GM12878 (cell line): Measurements from ENCODE around the gene TNXB. TPM values are rescaled to one million over a fixed set of nuclear protein-coding genes. Genes with fewer than 3 reads are reported as not detected.

Source experiments
- ATAC-seq: fragments of 200-7000 bp; cut with Tn5 transposase; 3 replicates; pipeline ENCODE4 v1.9.1; 2020; ENCODE audit warnings: mild to moderate bottlenecking, moderate library complexity
- BruUV-seq: library from RNA; stranded (reverse); fragments of 400-500 nt; replicated peaks from 2 replicates; lab custom pipeline; 2021; lab: Mats Ljungman, UMichigan
- CTCF ChIA-PET: fragments of 300-600 bp; sonication (Branson Sonifier 250); formaldehyde crosslinking; extraction: SDS; loops from one replicate; lab custom pipeline; 2021; ENCODE audit warnings: inconsistent platforms; lab: Yijun Ruan, JAX
- POLR2A ChIA-PET: fragments of 350-600 bp; formaldehyde crosslinking; extraction: SDS; loops from one replicate; lab custom pipeline; 2021; ENCODE audit warnings: inconsistent platforms; lab: Charles Lee
- RAD21 ChIA-PET: fragments of 300-600 bp; sonication (Branson Sonifier 250); formaldehyde crosslinking; loops from one replicate; lab custom pipeline; 2023; ENCODE audit warnings: antibody characterized with exemption; ENCODE audit not compliant: unreplicated experiment; lab: Charles Lee
- SMC1A ChIA-PET: fragments of 300-600 bp; sonication (Branson Sonifier 250); formaldehyde crosslinking; loops from one replicate; lab custom pipeline; 2023; ENCODE audit not compliant: unreplicated experiment, uncharacterized antibody; lab: Charles Lee
- DNase-seq: peaks from one replicate; pipeline ENCODE4 v3.0.0-alpha.2; 2011; ENCODE audit warnings: low read depth, low spot score
- FAIRE-seq: peaks from 3 replicates; lab custom pipeline; 2011; peaks lifted over from hg19 to GRCh38; lab: Jason Lieb, UNC
- H2AFZ ChIP-seq: 2 replicates; pipeline ENCODE4 v1.6.0; 2011; ENCODE audit warnings: low read depth, low read length, control low read depth; ENCODE audit not compliant: control insufficient read depth
- H3K27ac ChIP-seq: 2 replicates; pipeline ENCODE4 v1.5.1; 2011; ENCODE audit warnings: control low read depth; ENCODE audit not compliant: control insufficient read depth, insufficient read depth
- H3K27me3 ChIP-seq, 2 experiments: replicated peaks in 1 of 2; 2 replicates each; pipeline versions ENCODE4 v1.6.0 to v1.6.1; 2011; ENCODE audit warnings: low read length in 1 of 2; ENCODE audit not compliant: control insufficient read depth in 2 of 2, insufficient read depth in 2 of 2
- H3K36me3 ChIP-seq, 2 experiments: 2 replicates each; pipeline ENCODE4 v1.5.1; 2011; ENCODE audit warnings: low read length in 1 of 2; ENCODE audit not compliant: control insufficient read depth in 2 of 2, insufficient read depth in 2 of 2
- H3K4me1 ChIP-seq: 2 replicates; pipeline ENCODE4 v1.6.1; 2011; ENCODE audit warnings: mild to moderate bottlenecking, low read length, moderate library complexity, mixed read lengths; ENCODE audit not compliant: control insufficient read depth, insufficient read depth
- H3K4me2 ChIP-seq: 2 replicates; pipeline ENCODE4 v1.6.0; 2011; ENCODE audit warnings: control low read depth; ENCODE audit not compliant: control insufficient read depth, insufficient read depth
- H3K4me3 ChIP-seq: fragments of 200-600 bp; sonication (generic); 2 replicates; pipeline ENCODE4 v1.5.1; 2016
- H3K79me2 ChIP-seq: 2 replicates; pipeline ENCODE4 v1.6.0; 2011; ENCODE audit warnings: low read length; ENCODE audit not compliant: control insufficient read depth, insufficient read depth
- H3K9ac ChIP-seq: 2 replicates; pipeline ENCODE4 v1.8.0; 2011; ENCODE audit warnings: low read length, control low read depth, mixed read lengths; ENCODE audit not compliant: control insufficient read depth, insufficient read depth
- H3K9me3 ChIP-seq: replicated peaks from 3 replicates; pipeline ENCODE4 v1.5.1; 2011; ENCODE audit warnings: mild to moderate bottlenecking, low read length; ENCODE audit not compliant: control insufficient read depth, insufficient read depth
- H4K20me1 ChIP-seq: 2 replicates; pipeline ENCODE4 v1.6.0; 2011; ENCODE audit not compliant: control insufficient read depth, insufficient read depth
- CEBPB ChIP-seq, 2 experiments: fragments of 150-350 bp in 1 of 2; IDR thresholded peaks; 2 replicates each; pipeline ENCODE4 v1.6.1; 2012 to 2014; ENCODE audit warnings: low read depth in 2 of 2, low read length in 2 of 2, borderline replicate concordance in 1 of 2, inconsistent platforms in 1 of 2
- CUX1 ChIP-seq: IDR thresholded peaks from 2 replicates; pipeline ENCODE4 v1.6.1; 2012; ENCODE audit warnings: improper control_type of control experiment, low read depth, low read length; ENCODE audit not compliant: insufficient replicate concordance
- E4F1 ChIP-seq: fragments of 450-650 bp; IDR thresholded peaks from 2 replicates; pipeline ENCODE4 v1.6.1; 2018; ENCODE audit warnings: borderline replicate concordance, mild to moderate bottlenecking; ENCODE audit not compliant: partially characterized antibody
- EED ChIP-seq: sonication (generic); IDR thresholded peaks from 2 replicates; pipeline ENCODE4 v1.6.1; 2016; ENCODE audit warnings: antibody characterized with exemption, low read depth
- JUNB ChIP-seq: IDR thresholded peaks from 2 replicates; pipeline ENCODE4 v1.6.1; 2016; ENCODE audit warnings: antibody characterized with exemption, mild to moderate bottlenecking
- MTA2 ChIP-seq: fragments of 450-650 bp; IDR thresholded peaks from 2 replicates; pipeline ENCODE4 v1.6.1; 2016; ENCODE audit warnings: low read depth, mild to moderate bottlenecking, moderate library complexity
- NFYB ChIP-seq: IDR thresholded peaks from 2 replicates; pipeline ENCODE4 v1.6.1; 2011; ENCODE audit warnings: low read depth, mild to moderate bottlenecking, low read length, improper control_type of control experiment, moderate library complexity; ENCODE audit not compliant: insufficient read depth
- RFX5 ChIP-seq: IDR thresholded peaks from 2 replicates; pipeline ENCODE4 v1.6.1; 2011; ENCODE audit warnings: low read depth, low read length, improper control_type of control experiment
- SMAD5 ChIP-seq: IDR thresholded peaks from 2 replicates; pipeline ENCODE4 v1.6.1; 2016; ENCODE audit warnings: antibody characterized with exemption, low read depth
- STAT1 ChIP-seq: fragments of 450-650 bp; conservative IDR thresholded peaks from 2 replicates; pipeline ENCODE4 v1.6.1; 2014; ENCODE audit warnings: antibody characterized with exemption, mild to moderate bottlenecking
- TCF7 ChIP-seq: IDR thresholded peaks from 2 replicates; pipeline ENCODE4 v1.6.1; 2014; ENCODE audit warnings: antibody characterized with exemption, borderline replicate concordance
- USF1 ChIP-seq: IDR thresholded peaks from 2 replicates; pipeline ENCODE4 v1.6.1; 2011; ENCODE audit warnings: borderline replicate concordance, low read depth, mild to moderate bottlenecking, moderate library complexity, mixed read lengths, low read length; ENCODE audit not compliant: insufficient read depth; ENCODE audit errors: extremely low read length
- ZNF622 ChIP-seq: fragments of 450-650 bp; IDR thresholded peaks from 2 replicates; pipeline ENCODE4 v1.6.1; 2017; ENCODE audit warnings: mild to moderate bottlenecking, inconsistent platforms
- WGBS: methylation state at CpG from one replicate; pipeline ENCODE4 v1.1.6; 2016; ENCODE audit warnings: low lambda C conversion rate; ENCODE audit not compliant: insufficient replicate concordance, insufficient coverage; ENCODE audit errors: missing lambda C conversion rate; 5-methylcytosine and 5-hydroxymethylcytosine counted together
- in situ Hi-C: fragments of 300-500 bp; cut with MboI; formaldehyde crosslinking; loops from 9 replicates; pipeline ENCODE4 v1.14.3; 2018; ENCODE audit warnings: mixed read lengths
- intact Hi-C: fragments of 100-400 bp; cut with micrococcal nuclease; formaldehyde crosslinking; loops from one replicate; pipeline ENCODE4 v1.14.2; 2022; ENCODE audit not compliant: unreplicated experiment
- polyA plus RNA-seq, 11 experiments: library from polyadenylated mRNA; depleted of rRNA in 4 of 11; unstranded in 6 of 11; stranded (reverse) in 5 of 11; fragments of >200 nt; fragmentation: Nextera tagmentation in 4 of 11; fragmentation: Illumina TruSeq in 1 of 11; extraction: Ambion mirVana in 4 of 11; extraction: Trizol in 1 of 11; gene quantifications; 1 replicate in 1 of 11; 2 replicates in 10 of 11; pipeline versions ENCODE4 v1.2.1 to v1.2.3, GENCODE V29; 2011 to 2016; ENCODE audit warnings: inconsistent platforms in 2 of 11, missing spikeins in 2 of 11, low read depth in 1 of 11
- total RNA-seq, 4 experiments: library from RNA; depleted of rRNA in 3 of 4; stranded (reverse); fragments of >200 nt in 3 of 4; fragmentation: Illumina TruSeq in 1 of 4; extraction: Trizol in 1 of 4; gene quantifications; 2 replicates each; pipeline versions ENCODE4 v1.2.1 to v1.2.3, GENCODE V29; 2013 to 2021

The TNXB gene
- total and polyA plus RNA-seq, 10 of the 15 experiments (the other 5 are each of a cell fraction or from before 2014, with no cell fraction given), result 0.03 to 2.5 (median 0.68) TPM; not detected in 2

GRCh38 chr6:32073613-32074012 lies 35.5 kb downstream of the TNXB start (continued):
- TF ChIP-seq CUX1, result no peak
- no peak for TF ChIP-seq SMAD5
- no peak for TF ChIP-seq NFYB
- no peak for TF ChIP-seq CEBPB (IDR thresholded peaks at IDR 0.05; ENCODE audit: borderline replicate concordance in 1 of 2, low read depth in 2 of 2, low read length in 2 of 2)

- ChIA-PET SMC1A (no interaction called here), RAD21 (no interaction called here), CTCF (no interaction called here), POLR2A (no interaction called here)
- ATAC-seq (no peak), FAIRE-seq (no peak), DNase-seq (no peak)
- Histone ChIP-seq H3K4me1 (no peaks in the 10 kb centered on the region), H3K4me2 (no peak overlapping the region), H3K79me2 (no peaks in the 10 kb centered on the region), H3K36me3 (no peaks in the 10 kb centered on the region), H3K27ac (no peak overlapping the region), H4K20me1 (no peaks in the 10 kb centered on the region), H3K9me3 (no peaks in the 10 kb centered on the region), H3K9ac (no peak overlapping the region), H3K4me3 (no peak overlapping the region), H2AFZ (no peak overlapping the region), H3K27me3 (peaks cover 0 to 3% of the 10 kb centered on the region in 2 experiments; a peak in 2 of 4 replicates)
- intact Hi-C loops (no loop called here), in situ Hi-C loops (no loop called here)
- no TSS peak for BruUV-seq
- 42% methylated on average over 3 of the region's 3 CpGs for WGBS
- TF ChIP-seq MTA2 (no peak), EED (no peak), ZNF622 (no peak), TCF7 (no peak), E4F1 (no peak), RFX5 (no peak), STAT1 (no peak), USF1 (no peak), JUNB (no peak)
Measured at GRCh38 chr6:32073101-32073500, 36.0 kb downstream of the TNXB start.
